HEK293 (cell line): ENCODE data around the gene NUDT3.
A peak's percentile ranks its signal among the peaks of the same experiment; 100 is the strongest.
"Not testable (repeated sequence)": the region's sequence is repeated elsewhere in the genome, so short reads cannot be mapped to it uniquely, and the experiment has no call there.

ENCODE experiments used
- CTCF ChIA-PET: fragments of 350-600 bp; formaldehyde crosslinking; extraction: SDS; loops from one replicate; lab custom pipeline; 2021; ENCODE audit warnings: antibody characterized with exemption; lab: Yijun Ruan, JAX
- POLR2A ChIA-PET: fragments of 300-600 bp; formaldehyde crosslinking; extraction: SDS; loops from one replicate; lab custom pipeline; 2020; ENCODE audit warnings: antibody characterized with exemption, inconsistent platforms; lab: Yijun Ruan, JAX
- H3K27ac ChIP-seq: fragments of 200-500 bp; sonication (Bioruptor generic); 2 replicates; pipeline ENCODE4 v1.5.1; 2014; ENCODE audit warnings: low read depth, low read length, control low read depth, inconsistent platforms; ENCODE audit errors: extremely low read depth
- H3K36me3 ChIP-seq, 2 experiments: fragments of 200-500 bp in 1 of 2; sonication (Bioruptor generic) in 1 of 2; 1 replicate in 1 of 2; 2 replicates in 1 of 2; pipeline ENCODE4 v1.5.1; 2014 to 2017; ENCODE audit warnings: inconsistent platforms in 2 of 2, low read length in 2 of 2; ENCODE audit not compliant: control insufficient read depth in 2 of 2, insufficient read depth in 1 of 2
- H3K4me1 ChIP-seq: fragments of 200-500 bp; sonication (Bioruptor generic); 2 replicates; pipeline ENCODE4 v1.5.1; 2014; ENCODE audit warnings: mild to moderate bottlenecking, low read length, inconsistent platforms; ENCODE audit not compliant: control insufficient read depth, insufficient read depth
- H3K4me3 ChIP-seq: 2 replicates; pipeline ENCODE4 v1.5.1; 2011; ENCODE audit warnings: low read depth, mild to moderate bottlenecking, control low read depth, low read length, moderate library complexity
- H3K9me3 ChIP-seq: fragments of 200-500 bp; sonication (Bioruptor generic); 2 replicates; pipeline ENCODE4 v1.5.1; 2014; ENCODE audit warnings: low read depth, low read length, inconsistent platforms; ENCODE audit not compliant: control insufficient read depth, insufficient read depth
- GLI4 ChIP-seq: fragments of 450-650 bp; formaldehyde crosslinking; IDR thresholded peaks from 2 replicates; pipeline ENCODE4 v1.5.1; 2016; ENCODE audit warnings: missing biosample characterization, missing genetic modification characterization
- GLIS1 ChIP-seq: fragments of 450-650 bp; formaldehyde crosslinking; IDR thresholded peaks from 2 replicates; pipeline ENCODE4 v1.5.1; 2016; ENCODE audit warnings: missing biosample characterization, missing genetic modification characterization
- GLIS2 ChIP-seq: fragments of 450-650 bp; formaldehyde crosslinking; IDR thresholded peaks from 2 replicates; pipeline ENCODE4 v1.5.1; 2016; ENCODE audit warnings: missing biosample characterization, missing genetic modification characterization
- SCRT2 ChIP-seq: fragments of 450-650 bp; formaldehyde crosslinking; IDR thresholded peaks from 2 replicates; pipeline ENCODE4 v1.5.1; 2016; ENCODE audit warnings: missing biosample characterization, missing genetic modification characterization
- SETDB1 ChIP-seq: IDR thresholded peaks from one replicate; pipeline ENCODE4 v1.6.1; 2017; ENCODE audit warnings: mild to moderate bottlenecking, low read length, moderate library complexity, mixed read lengths; ENCODE audit not compliant: insufficient read length
- WT1 ChIP-seq: fragments of 450-650 bp; formaldehyde crosslinking; IDR thresholded peaks from 2 replicates; pipeline ENCODE4 v1.5.1; 2016; ENCODE audit warnings: missing biosample characterization, missing genetic modification characterization
- ZBTB17 ChIP-seq: fragments of 450-650 bp; formaldehyde crosslinking; IDR thresholded peaks from 2 replicates; pipeline ENCODE4 v1.5.1; 2016; ENCODE audit warnings: missing biosample characterization, missing genetic modification characterization
- ZNF558 ChIP-seq: fragments of 450-650 bp; formaldehyde crosslinking; IDR thresholded peaks from 2 replicates; pipeline ENCODE4 v1.5.1; 2016; ENCODE audit warnings: missing biosample characterization, missing genetic modification characterization
- ZNF600 ChIP-seq: fragments of 450-650 bp; formaldehyde crosslinking; IDR thresholded peaks from 2 replicates; pipeline ENCODE4 v1.5.1; 2016; ENCODE audit warnings: missing biosample characterization, missing genetic modification characterization
- ZNF664 ChIP-seq: fragments of 450-650 bp; formaldehyde crosslinking; IDR thresholded peaks from 2 replicates; pipeline ENCODE4 v1.5.1; 2016; ENCODE audit warnings: missing biosample characterization, missing genetic modification characterization
- ZNF777 ChIP-seq: fragments of 450-650 bp; formaldehyde crosslinking; IDR thresholded peaks from 2 replicates; pipeline ENCODE4 v1.5.1; 2017; ENCODE audit warnings: missing biosample characterization, missing genetic modification characterization, borderline replicate concordance
- ZNF837 ChIP-seq: fragments of 450-650 bp; formaldehyde crosslinking; IDR thresholded peaks from 2 replicates; pipeline ENCODE4 v1.5.1; 2016; ENCODE audit warnings: missing biosample characterization, missing genetic modification characterization
- TF ChIP-seq, protein P1 (sequence below): fragments of 450-650 bp; formaldehyde crosslinking; IDR thresholded peaks from 2 replicates; pipeline ENCODE4 v1.5.1; 2016; ENCODE audit warnings: missing biosample characterization, missing genetic modification characterization, borderline replicate concordance
- TF ChIP-seq, protein P2 (sequence below): fragments of 450-650 bp; formaldehyde crosslinking; IDR thresholded peaks from 2 replicates; pipeline ENCODE4 v1.5.1; 2016; ENCODE audit warnings: missing biosample characterization, missing genetic modification characterization
- TF ChIP-seq, protein P3 (sequence below): fragments of 450-650 bp; IDR thresholded peaks from 2 replicates; pipeline ENCODE4 v1.5.1; 2018; ENCODE audit warnings: missing biosample characterization, mild to moderate bottlenecking, missing genetic modification characterization

The NUDT3 gene

DNA sequence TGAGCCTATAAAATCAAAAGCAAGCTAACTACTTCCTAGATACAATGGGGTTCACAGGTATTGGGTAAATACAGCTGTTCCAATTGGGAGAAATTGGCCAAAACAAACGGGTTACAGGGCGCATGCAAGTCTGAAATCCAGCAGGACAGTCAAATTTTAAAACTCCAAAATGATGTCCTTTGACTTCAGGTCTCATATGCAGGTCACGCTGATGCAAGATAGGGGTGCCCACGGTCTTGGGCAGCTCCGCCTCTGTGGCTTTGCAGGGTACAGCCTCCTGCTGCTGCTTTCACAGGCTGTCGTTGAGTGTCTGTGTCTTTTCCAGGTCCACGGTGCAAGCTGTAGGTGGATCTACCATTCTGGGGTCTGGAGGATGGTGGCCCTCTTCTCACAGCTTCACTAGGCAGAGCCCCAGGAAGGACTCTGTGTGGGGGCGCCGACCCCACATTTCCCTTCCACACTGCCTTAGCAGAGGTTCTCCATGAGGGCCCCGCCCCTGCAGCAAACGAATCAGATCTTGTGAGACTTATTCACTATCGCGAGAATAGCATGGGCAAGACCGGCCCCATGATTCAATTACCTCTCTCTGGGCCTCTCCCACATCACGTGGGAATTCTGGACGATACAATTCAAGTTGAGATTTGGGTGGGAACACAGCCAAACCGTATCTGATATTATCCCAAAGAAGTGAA is 131.7 kb downstream of the NUDT3 start:
- H3K36me3 ChIP-seq, result no peaks in the 10 kb centered on the region
- H3K4me3 ChIP-seq, result no peak overlapping the region
- TF ChIP-seq, protein P1, sequence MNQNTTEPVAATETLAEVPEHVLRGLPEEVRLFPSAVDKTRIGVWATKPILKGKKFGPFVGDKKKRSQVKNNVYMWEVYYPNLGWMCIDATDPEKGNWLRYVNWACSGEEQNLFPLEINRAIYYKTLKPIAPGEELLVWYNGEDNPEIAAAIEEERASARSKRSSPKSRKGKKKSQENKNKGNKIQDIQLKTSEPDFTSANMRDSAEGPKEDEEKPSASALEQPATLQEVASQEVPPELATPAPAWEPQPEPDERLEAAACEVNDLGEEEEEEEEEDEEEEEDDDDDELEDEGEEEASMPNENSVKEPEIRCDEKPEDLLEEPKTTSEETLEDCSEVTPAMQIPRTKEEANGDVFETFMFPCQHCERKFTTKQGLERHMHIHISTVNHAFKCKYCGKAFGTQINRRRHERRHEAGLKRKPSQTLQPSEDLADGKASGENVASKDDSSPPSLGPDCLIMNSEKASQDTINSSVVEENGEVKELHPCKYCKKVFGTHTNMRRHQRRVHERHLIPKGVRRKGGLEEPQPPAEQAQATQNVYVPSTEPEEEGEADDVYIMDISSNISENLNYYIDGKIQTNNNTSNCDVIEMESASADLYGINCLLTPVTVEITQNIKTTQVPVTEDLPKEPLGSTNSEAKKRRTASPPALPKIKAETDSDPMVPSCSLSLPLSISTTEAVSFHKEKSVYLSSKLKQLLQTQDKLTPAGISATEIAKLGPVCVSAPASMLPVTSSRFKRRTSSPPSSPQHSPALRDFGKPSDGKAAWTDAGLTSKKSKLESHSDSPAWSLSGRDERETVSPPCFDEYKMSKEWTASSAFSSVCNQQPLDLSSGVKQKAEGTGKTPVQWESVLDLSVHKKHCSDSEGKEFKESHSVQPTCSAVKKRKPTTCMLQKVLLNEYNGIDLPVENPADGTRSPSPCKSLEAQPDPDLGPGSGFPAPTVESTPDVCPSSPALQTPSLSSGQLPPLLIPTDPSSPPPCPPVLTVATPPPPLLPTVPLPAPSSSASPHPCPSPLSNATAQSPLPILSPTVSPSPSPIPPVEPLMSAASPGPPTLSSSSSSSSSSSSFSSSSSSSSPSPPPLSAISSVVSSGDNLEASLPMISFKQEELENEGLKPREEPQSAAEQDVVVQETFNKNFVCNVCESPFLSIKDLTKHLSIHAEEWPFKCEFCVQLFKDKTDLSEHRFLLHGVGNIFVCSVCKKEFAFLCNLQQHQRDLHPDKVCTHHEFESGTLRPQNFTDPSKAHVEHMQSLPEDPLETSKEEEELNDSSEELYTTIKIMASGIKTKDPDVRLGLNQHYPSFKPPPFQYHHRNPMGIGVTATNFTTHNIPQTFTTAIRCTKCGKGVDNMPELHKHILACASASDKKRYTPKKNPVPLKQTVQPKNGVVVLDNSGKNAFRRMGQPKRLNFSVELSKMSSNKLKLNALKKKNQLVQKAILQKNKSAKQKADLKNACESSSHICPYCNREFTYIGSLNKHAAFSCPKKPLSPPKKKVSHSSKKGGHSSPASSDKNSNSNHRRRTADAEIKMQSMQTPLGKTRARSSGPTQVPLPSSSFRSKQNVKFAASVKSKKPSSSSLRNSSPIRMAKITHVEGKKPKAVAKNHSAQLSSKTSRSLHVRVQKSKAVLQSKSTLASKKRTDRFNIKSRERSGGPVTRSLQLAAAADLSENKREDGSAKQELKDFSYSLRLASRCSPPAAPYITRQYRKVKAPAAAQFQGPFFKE, result no peak
- TF ChIP-seq ZNF837 (tag by site-specific recombination) (no peak), GLIS2 (tag by site-specific recombination) (no peak)
- no peaks in the 10 kb centered on the region for H3K9me3 ChIP-seq
- H3K27ac ChIP-seq, result no peak overlapping the region
- no peaks in the 10 kb centered on the region for H3K4me1 ChIP-seq
- ChIA-PET CTCF (interaction anchor here (0.7 kb wide), 1 partner anchor 11 kb away, joined by 3 read pairs; no protein-coding TSS in a partner anchor), POLR2A (no interaction called here)

DNA sequence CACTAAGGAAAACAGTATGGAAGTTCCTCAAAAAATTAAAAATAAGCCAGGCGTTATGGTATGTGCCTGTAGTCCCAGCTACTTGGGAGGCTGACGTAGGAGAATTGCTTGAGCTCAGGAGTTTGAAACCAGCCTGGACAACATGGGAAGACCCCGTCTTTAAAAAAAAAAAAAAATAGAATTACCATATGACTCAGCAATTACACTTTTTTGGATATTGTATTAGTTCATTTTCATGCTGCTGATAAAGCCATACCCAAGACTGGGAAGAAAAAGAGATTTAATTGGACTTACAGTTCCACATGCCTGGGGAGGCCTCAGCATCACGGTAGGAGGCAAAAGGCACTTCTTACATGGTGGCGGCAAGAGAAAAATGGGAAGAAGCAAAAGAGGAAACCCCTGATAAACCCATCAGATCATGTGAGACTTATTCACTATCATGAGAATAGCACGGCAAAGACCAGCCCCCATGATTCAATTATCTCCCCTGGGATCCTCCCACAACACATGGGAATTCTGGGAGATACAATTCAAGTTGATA is 132.9 kb downstream of the NUDT3 start:
- TF ChIP-seq GLIS1, result no peak
- TF ChIP-seq SETDB1, result peak; percentile 26
- Histone ChIP-seq H3K36me3 (no peaks in the 10 kb centered on the region), H3K4me1 (no peaks in the 10 kb centered on the region), H3K27ac (no peak overlapping the region), H3K9me3 (no peaks in the 10 kb centered on the region), H3K4me3 (no peak overlapping the region)
- POLR2A ChIA-PET, result no interaction called here
- CTCF ChIA-PET, result no interaction called here

DNA sequence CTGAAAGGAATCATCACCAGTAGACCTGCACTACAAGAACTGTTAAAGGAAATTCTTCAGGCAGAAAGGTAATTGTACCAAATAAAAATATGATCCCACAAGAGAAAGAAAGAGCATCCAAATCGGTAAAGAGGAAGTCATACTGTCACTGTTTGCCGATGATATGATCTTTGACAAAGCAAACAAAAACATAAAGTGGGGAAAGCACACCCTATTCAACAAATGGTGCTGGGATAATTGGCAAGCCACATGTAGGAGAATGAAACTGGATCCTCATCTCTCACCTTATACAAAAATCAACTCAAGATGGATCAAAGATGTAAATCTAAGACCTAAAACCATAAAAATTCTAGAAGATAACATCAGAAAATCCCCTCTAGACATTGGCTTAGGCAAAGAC is 140.1 kb downstream of the NUDT3 start:
- H3K4me3 ChIP-seq, CTCF ChIA-PET, H3K36me3 ChIP-seq, H3K27ac ChIP-seq, H3K4me1 ChIP-seq, H3K9me3 ChIP-seq, POLR2A ChIA-PET: not testable (repeated sequence)
- peak; percentile 55; the same call in 1 of the 2 replicates for TF ChIP-seq SCRT2 (tag by site-specific recombination)
- TF ChIP-seq, all 188 proteins: peak for 1; not testable (repeated sequence) for 187

DNA sequence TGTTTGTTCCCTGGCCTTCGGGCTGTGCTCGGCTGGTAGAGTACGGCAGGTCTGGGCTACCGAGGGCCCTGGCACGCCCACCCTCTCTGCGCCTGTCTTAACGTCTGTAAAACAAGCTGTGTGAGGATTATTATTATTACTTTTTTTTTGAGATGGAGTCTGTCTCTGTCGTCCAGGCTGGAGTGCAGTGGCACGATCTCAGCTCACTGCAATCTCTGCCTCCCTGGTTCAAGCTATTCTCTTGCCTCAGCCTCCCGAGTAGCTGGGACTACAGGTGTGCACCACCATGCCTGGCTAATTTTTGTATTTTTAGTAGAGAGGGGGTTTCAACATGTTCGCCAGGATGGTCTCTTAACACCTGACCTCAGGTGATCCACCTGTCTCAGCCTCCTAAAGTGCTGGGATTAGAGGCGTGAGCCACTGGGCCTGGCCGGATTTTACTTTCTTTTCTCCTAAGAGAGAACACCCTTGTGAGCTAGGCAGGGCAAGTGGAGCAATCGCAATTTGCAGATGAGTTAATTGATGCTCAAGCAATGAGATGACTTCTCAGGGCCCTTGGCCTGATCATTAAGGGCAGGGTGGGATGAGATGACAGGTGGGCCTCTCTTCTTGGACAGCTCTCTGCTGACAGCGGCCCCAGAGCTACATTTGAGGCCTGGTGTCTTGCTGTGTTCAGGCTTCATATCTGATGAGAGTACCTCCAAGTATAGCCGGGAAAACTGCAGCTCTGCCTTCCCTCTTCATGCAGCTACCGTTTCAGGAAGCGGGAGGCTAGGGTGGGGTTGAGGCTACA is 142.8 kb downstream of the NUDT3 start:
- Histone ChIP-seq H3K27ac (peak overlapping the region; percentile 24; the same call in 1 of the 2 replicates), H3K4me1 (peaks cover 3% of the 10 kb centered on the region), H3K9me3 (no peaks in the 10 kb centered on the region), H3K36me3 (peaks cover 0 to 7% of the 10 kb centered on the region in 2 experiments; a peak in 1 of 3 replicates), H3K4me3 (peak overlapping the region; percentile 79)
- ChIA-PET POLR2A (interaction anchor here (0.6 to 4.5 kb wide), 14 partner anchors 13 to 186 kb away, joined by 3 to 54 read pairs (median 4); partner anchors contain the start of genes HMGA1 and RPS10), CTCF (interaction anchor here (0.5 to 4.9 kb wide), 54 partner anchors 8 to 991 kb away, joined by 3 to 101 read pairs (median 5); partner anchors contain the start of genes HMGA1, NUDT3 and RPS10)
- TF ChIP-seq ZNF777, result peak; percentile 42; the same call in 1 of the 2 replicates
- no peak for TF ChIP-seq GLI4
- TF ChIP-seq, protein P2, sequence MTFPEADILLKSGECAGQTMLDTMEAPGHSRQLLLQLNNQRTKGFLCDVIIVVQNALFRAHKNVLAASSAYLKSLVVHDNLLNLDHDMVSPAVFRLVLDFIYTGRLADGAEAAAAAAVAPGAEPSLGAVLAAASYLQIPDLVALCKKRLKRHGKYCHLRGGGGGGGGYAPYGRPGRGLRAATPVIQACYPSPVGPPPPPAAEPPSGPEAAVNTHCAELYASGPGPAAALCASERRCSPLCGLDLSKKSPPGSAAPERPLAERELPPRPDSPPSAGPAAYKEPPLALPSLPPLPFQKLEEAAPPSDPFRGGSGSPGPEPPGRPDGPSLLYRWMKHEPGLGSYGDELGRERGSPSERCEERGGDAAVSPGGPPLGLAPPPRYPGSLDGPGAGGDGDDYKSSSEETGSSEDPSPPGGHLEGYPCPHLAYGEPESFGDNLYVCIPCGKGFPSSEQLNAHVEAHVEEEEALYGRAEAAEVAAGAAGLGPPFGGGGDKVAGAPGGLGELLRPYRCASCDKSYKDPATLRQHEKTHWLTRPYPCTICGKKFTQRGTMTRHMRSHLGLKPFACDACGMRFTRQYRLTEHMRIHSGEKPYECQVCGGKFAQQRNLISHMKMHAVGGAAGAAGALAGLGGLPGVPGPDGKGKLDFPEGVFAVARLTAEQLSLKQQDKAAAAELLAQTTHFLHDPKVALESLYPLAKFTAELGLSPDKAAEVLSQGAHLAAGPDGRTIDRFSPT (tag by site-specific recombination), result no peak
- no peak for TF ChIP-seq ZNF664 (tag by site-specific recombination)
- no peak for TF ChIP-seq WT1
- TF ChIP-seq, protein P3, sequence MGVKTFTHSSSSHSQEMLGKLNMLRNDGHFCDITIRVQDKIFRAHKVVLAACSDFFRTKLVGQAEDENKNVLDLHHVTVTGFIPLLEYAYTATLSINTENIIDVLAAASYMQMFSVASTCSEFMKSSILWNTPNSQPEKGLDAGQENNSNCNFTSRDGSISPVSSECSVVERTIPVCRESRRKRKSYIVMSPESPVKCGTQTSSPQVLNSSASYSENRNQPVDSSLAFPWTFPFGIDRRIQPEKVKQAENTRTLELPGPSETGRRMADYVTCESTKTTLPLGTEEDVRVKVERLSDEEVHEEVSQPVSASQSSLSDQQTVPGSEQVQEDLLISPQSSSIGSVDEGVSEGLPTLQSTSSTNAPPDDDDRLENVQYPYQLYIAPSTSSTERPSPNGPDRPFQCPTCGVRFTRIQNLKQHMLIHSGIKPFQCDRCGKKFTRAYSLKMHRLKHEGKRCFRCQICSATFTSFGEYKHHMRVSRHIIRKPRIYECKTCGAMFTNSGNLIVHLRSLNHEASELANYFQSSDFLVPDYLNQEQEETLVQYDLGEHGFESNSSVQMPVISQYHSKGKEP (tag by site-specific recombination), result no peak
- no peak for TF ChIP-seq ZNF558 (tag by site-specific recombination)
- TF ChIP-seq ZNF600 (tag by site-specific recombination), result peak; percentile 6; the same call in 1 of the 2 replicates
- no peak for TF ChIP-seq ZBTB17
